HCT116 (cell line): Measurements from ENCODE around the gene CYBA. TPM values are rescaled to one million over a fixed set of nuclear protein-coding genes. Genes with fewer than 3 reads are reported as not detected.

Source experiments
- ATAC-seq: fragments of 200-7000 bp; cut with Tn5 transposase; 2 replicates; pipeline ENCODE4 v1.9.1; 2020; ENCODE audit warnings: mild to moderate bottlenecking, moderate library complexity
- BruUV-seq: library from RNA; stranded (reverse); fragments of 400-500 nt; replicated peaks from 2 replicates; lab custom pipeline; 2021; lab: Mats Ljungman, UMichigan
- CTCF ChIA-PET: fragments of 300-600 bp; sonication (Branson Sonifier 250); formaldehyde crosslinking; loops from one replicate; lab custom pipeline; 2021; ENCODE audit warnings: antibody characterized with exemption; lab: Charles Lee
- POLR2A ChIA-PET: fragments of 300-600, 350-600 bp; sonication (Branson Sonifier 250); formaldehyde crosslinking; loops from one replicate; lab custom pipeline; 2021; ENCODE audit warnings: antibody characterized with exemption; lab: Charles Lee
- RAD21 ChIA-PET, 2 experiments: fragments of 300-600 bp; sonication (Branson Sonifier 250); formaldehyde crosslinking; loops; one replicate each; lab custom pipeline; 2023; ENCODE audit warnings: low total read pairs in 2 of 2; ENCODE audit not compliant: uncharacterized antibody in 2 of 2, unreplicated experiment in 2 of 2, low non-redundant PET in 1 of 2; lab: Charles Lee
- DNase-seq: peaks from one replicate; pipeline ENCODE4 v3.0.0-alpha.2; 2010; ENCODE audit warnings: low read depth, low spot score
- H2AFZ ChIP-seq: fragments of 200-600 bp; shearing (Covaris generic), sonication (generic); 2 replicates; pipeline ENCODE4 v1.6.1; 2017; ENCODE audit warnings: low read depth, mixed run types, mixed read lengths, antibody characterized with exemption, low read length; ENCODE audit not compliant: poor library complexity, severe bottlenecking
- H3K27ac ChIP-seq: 2 replicates; pipeline ENCODE4 v1.5.1; 2012; ENCODE audit warnings: low read depth, low read length
- H3K27me3 ChIP-seq: fragments of 200-600 bp; sonication (generic); 2 replicates; pipeline ENCODE4 v1.6.1; 2016; ENCODE audit warnings: mixed run types, low read length, mixed read lengths; ENCODE audit not compliant: insufficient read depth
- H3K36me3 ChIP-seq, 2 experiments: fragments of 200-500 bp in 1 of 2; fragments of 200-600 bp in 1 of 2; sonication (Bioruptor generic) in 1 of 2; sonication (generic) in 1 of 2; 2 replicates each; pipeline versions ENCODE4 v1.5.1 to v1.6.1; 2014 to 2016; ENCODE audit warnings: low read length in 2 of 2, inconsistent platforms in 1 of 2, mixed read lengths in 1 of 2, mixed run types in 1 of 2; ENCODE audit not compliant: insufficient read depth in 2 of 2, control insufficient read depth in 1 of 2
- H3K4me1 ChIP-seq, 2 experiments: fragments of 200-600 bp in 1 of 2; sonication (generic) in 1 of 2; 2 replicates each; pipeline versions ENCODE4 v1.5.1 to v1.6.1; 2012 to 2017; ENCODE audit warnings: low read length in 2 of 2, inconsistent platforms in 1 of 2, mild to moderate bottlenecking in 1 of 2, mixed read lengths in 1 of 2, mixed run types in 1 of 2, moderate library complexity in 1 of 2; ENCODE audit not compliant: insufficient read depth in 2 of 2, control insufficient read depth in 1 of 2
- H3K4me2 ChIP-seq: fragments of 200-600 bp; sonication (generic); 2 replicates; pipeline ENCODE4 v1.6.1; 2017; ENCODE audit warnings: mixed run types, low read length, mixed read lengths
- H3K4me3 ChIP-seq, 2 experiments: fragments of 200-600 bp in 1 of 2; sonication (generic) in 1 of 2; replicated peaks in 1 of 2; 2 replicates each; pipeline ENCODE4 v1.5.1; 2011 to 2016; ENCODE audit warnings: low read length in 2 of 2, control low read depth in 1 of 2, low read depth in 1 of 2, mild to moderate bottlenecking in 1 of 2, mixed read lengths in 1 of 2, mixed run types in 1 of 2
- H3K79me2 ChIP-seq: fragments of 200-600 bp; sonication (generic); 2 replicates; pipeline ENCODE4 v1.6.1; 2017; ENCODE audit warnings: mild to moderate bottlenecking, mixed run types, low read length, moderate library complexity, mixed read lengths; ENCODE audit not compliant: insufficient read depth
- H3K9ac ChIP-seq: fragments of 200-600 bp; sonication (generic); 2 replicates; pipeline ENCODE4 v1.6.1; 2016; ENCODE audit warnings: low read length, mixed read lengths
- H3K9me2 ChIP-seq: fragments of 200-600 bp; sonication (generic), shearing (Covaris generic); 2 replicates; pipeline ENCODE4 v1.6.1; 2017; ENCODE audit warnings: mixed run types, mild to moderate bottlenecking, moderate library complexity; ENCODE audit not compliant: insufficient read depth
- H3K9me3 ChIP-seq, 2 experiments: fragments of 200-500 bp in 1 of 2; fragments of 200-600 bp in 1 of 2; sonication (Bioruptor generic) in 1 of 2; sonication (generic) in 1 of 2; 2 replicates each; pipeline ENCODE4 v1.6.1; 2014 to 2017; ENCODE audit warnings: low read length in 2 of 2, mixed read lengths in 2 of 2, inconsistent platforms in 1 of 2, low read depth in 1 of 2, mild to moderate bottlenecking in 1 of 2, mixed run types in 1 of 2, moderate library complexity in 1 of 2; ENCODE audit not compliant: control insufficient read depth in 1 of 2, insufficient read depth in 1 of 2
- H4K20me1 ChIP-seq: fragments of 200-600 bp; sonication (generic), shearing (Covaris generic); 2 replicates; pipeline ENCODE4 v1.6.1; 2017; ENCODE audit warnings: mixed run types, mild to moderate bottlenecking, moderate library complexity; ENCODE audit not compliant: insufficient read depth
- CEBPB ChIP-seq: IDR thresholded peaks from 2 replicates; pipeline ENCODE4 v1.6.1; 2012; ENCODE audit warnings: low read depth
- EGR1 ChIP-seq: IDR thresholded peaks from 2 replicates; pipeline ENCODE4 v1.6.1; 2012; ENCODE audit warnings: low read depth
- ELF1 ChIP-seq: IDR thresholded peaks from 2 replicates; pipeline ENCODE4 v1.6.1; 2012; ENCODE audit warnings: low read depth, borderline replicate concordance
- EZH2phosphoT487 ChIP-seq: fragments of 200-600 bp; IDR thresholded peaks from 2 replicates; pipeline ENCODE4 v1.6.1; 2018; ENCODE audit warnings: antibody characterized with exemption, borderline replicate concordance
- FOSL1 ChIP-seq: IDR thresholded peaks from 2 replicates; pipeline ENCODE4 v1.6.1; 2012; ENCODE audit warnings: low read depth
- JUND ChIP-seq: IDR thresholded peaks from 2 replicates; pipeline ENCODE4 v1.6.1; 2012
- MAX ChIP-seq: IDR thresholded peaks from 2 replicates; pipeline ENCODE4 v1.6.1; 2012
- POLR2A ChIP-seq: IDR thresholded peaks from 2 replicates; pipeline ENCODE4 v1.7.0; 2011; ENCODE audit warnings: borderline replicate concordance; ENCODE audit not compliant: insufficient read depth, insufficient read length; ENCODE audit errors: extremely low read depth
- POLR2AphosphoS5 ChIP-seq: IDR thresholded peaks from 2 replicates; pipeline ENCODE4 v1.6.1; 2011; ENCODE audit warnings: mild to moderate bottlenecking, low read depth, low read length, moderate library complexity
- RAD21 ChIP-seq: IDR thresholded peaks from 2 replicates; pipeline ENCODE4 v1.6.1; 2012; ENCODE audit warnings: low read depth, mild to moderate bottlenecking
- REST ChIP-seq: IDR thresholded peaks from 2 replicates; pipeline ENCODE4 v1.6.1; 2012; ENCODE audit warnings: low read depth
- SIN3A ChIP-seq: IDR thresholded peaks from 2 replicates; pipeline ENCODE4 v1.6.1; 2012; ENCODE audit warnings: low read depth
- SP1 ChIP-seq: IDR thresholded peaks from 2 replicates; pipeline ENCODE4 v1.6.1; 2012; ENCODE audit warnings: low read depth
- TCF7L2 ChIP-seq: IDR thresholded peaks from 2 replicates; pipeline ENCODE4 v1.7.0; 2011; ENCODE audit warnings: borderline replicate concordance, inconsistent platforms; ENCODE audit not compliant: insufficient read depth, insufficient read length; ENCODE audit errors: extremely low read depth
- ZBTB33 ChIP-seq: IDR thresholded peaks from 2 replicates; pipeline ENCODE4 v1.6.1; 2011; ENCODE audit warnings: mild to moderate bottlenecking, low read length, moderate library complexity; ENCODE audit not compliant: insufficient replicate concordance; ENCODE audit errors: extremely low read depth
- ZFX ChIP-seq: fragments of 450-650 bp; IDR thresholded peaks from 2 replicates; pipeline ENCODE4 v1.6.1; 2017
- ZNF274 ChIP-seq: fragments of 200-500 bp; sonication (Bioruptor generic); IDR thresholded peaks from 2 replicates; pipeline ENCODE4 v1.6.1; 2014; ENCODE audit warnings: mild to moderate bottlenecking, low read depth, low read length, inconsistent platforms
- intact Hi-C: fragments of 100-400 bp; cut with micrococcal nuclease; formaldehyde crosslinking; loops from 2 replicates; pipeline ENCODE4 v1.10.0; 2022
- total RNA-seq: library from RNA; stranded (reverse); gene quantifications from one replicate; pipeline ENCODE4 v1.2.1, GENCODE V29; 2021; ENCODE audit not compliant: unreplicated experiment
- TF ChIP-seq, protein P1 (sequence below), 3 experiments: fragments of 200-600 bp in 1 of 3; sonication (generic) in 1 of 3; IDR thresholded peaks in 2 of 3; conservative IDR thresholded peaks in 1 of 3; 2 replicates each; pipeline ENCODE4 v1.5.1; 2012 to 2017; ENCODE audit warnings: low read depth in 2 of 3, low read length in 2 of 3, antibody characterized with exemption in 1 of 3, borderline replicate concordance in 1 of 3, control low read depth in 1 of 3, mild to moderate bottlenecking in 1 of 3, mixed read lengths in 1 of 3, mixed run types in 1 of 3, moderate library complexity in 1 of 3; ENCODE audit not compliant: insufficient read depth in 1 of 3

Gene CYBA
- total RNA-seq, 1 experiment from 2014 or later = 321 TPM

DNA sequence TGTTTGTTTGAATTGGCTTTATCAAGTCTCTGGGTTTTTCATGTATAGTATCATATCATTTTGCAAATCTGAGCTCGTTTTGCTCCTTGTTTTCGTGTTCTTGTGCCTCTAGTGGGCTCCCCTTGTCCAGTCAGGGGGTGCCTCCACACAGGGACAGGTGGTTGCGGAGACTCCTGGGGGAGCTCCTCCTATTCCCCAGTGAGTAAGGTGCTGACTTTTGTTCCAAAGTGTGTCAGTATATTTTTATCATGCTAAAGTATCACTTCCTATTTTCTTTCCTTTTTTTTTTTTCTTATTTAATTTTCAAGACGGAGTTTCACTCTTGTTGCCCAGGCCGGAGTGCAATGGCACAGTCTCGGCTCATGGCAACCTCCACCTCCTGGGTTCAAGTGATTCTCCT, 42.8 kb downstream of the CYBA start:
- TF ChIP-seq SIN3A (no peak), SP1 (no peak), POLR2AphosphoS5 (no peak), EGR1 (no peak), POLR2A (no peak), ELF1 (no peak), RAD21 (no peak), ZBTB33 (no peak), ZFX (no peak), ZNF274 (no peak), CEBPB (no peak), EZH2phosphoT487 (no peak), JUND (no peak), MAX (no peak), TCF7L2 (no peak), REST (no peak), FOSL1 (no peak)
- TF ChIP-seq, protein P1, sequence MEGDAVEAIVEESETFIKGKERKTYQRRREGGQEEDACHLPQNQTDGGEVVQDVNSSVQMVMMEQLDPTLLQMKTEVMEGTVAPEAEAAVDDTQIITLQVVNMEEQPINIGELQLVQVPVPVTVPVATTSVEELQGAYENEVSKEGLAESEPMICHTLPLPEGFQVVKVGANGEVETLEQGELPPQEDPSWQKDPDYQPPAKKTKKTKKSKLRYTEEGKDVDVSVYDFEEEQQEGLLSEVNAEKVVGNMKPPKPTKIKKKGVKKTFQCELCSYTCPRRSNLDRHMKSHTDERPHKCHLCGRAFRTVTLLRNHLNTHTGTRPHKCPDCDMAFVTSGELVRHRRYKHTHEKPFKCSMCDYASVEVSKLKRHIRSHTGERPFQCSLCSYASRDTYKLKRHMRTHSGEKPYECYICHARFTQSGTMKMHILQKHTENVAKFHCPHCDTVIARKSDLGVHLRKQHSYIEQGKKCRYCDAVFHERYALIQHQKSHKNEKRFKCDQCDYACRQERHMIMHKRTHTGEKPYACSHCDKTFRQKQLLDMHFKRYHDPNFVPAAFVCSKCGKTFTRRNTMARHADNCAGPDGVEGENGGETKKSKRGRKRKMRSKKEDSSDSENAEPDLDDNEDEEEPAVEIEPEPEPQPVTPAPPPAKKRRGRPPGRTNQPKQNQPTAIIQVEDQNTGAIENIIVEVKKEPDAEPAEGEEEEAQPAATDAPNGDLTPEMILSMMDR (IDR thresholded peaks at IDR 0.05 in 2 of 3, conservative IDR thresholded peaks at IDR 0.05 in 1 of 3; ENCODE audit: borderline replicate concordance in 1 of 3, insufficient read depth in 1 of 3, low read depth in 2 of 3, low read length in 2 of 3) = no peak
- Histone ChIP-seq H4K20me1 (peaks cover 2% of the 10 kb centered on the region; the same call in 1 of the 2 replicates), H3K4me3 (no peak overlapping the region), H3K9me3 (no peaks in the 10 kb centered on the region), H3K9ac (no peak overlapping the region), H3K36me3 (peaks cover 26 to 46% of the 10 kb centered on the region in 2 experiments; a peak in 3 of 4 replicates), H3K27ac (no peak overlapping the region), H3K27me3 (no peaks in the 10 kb centered on the region), H3K4me1 (no peaks in the 10 kb centered on the region), H3K4me2 (no peak overlapping the region), H2AFZ (no peak overlapping the region), H3K79me2 (peaks cover 27% of the 10 kb centered on the region), H3K9me2 (no peaks in the 10 kb centered on the region)
- BruUV-seq = no TSS peak
- CTCF ChIA-PET = no interaction called here
- intact Hi-C loops = no loop called here
- RAD21 ChIA-PET = no interaction called here
- no peak for ATAC-seq
- POLR2A ChIA-PET = no interaction called here
- no peak for DNase-seq
